Dermis microvascular lymphatic vessel endothelial cell (primary cell): ENCODE measurements around the gene VPS18. TPM values are rescaled to one million over a fixed set of nuclear protein-coding genes. Genes with fewer than 3 reads are reported as not detected.
A peak's percentile ranks its signal among the peaks of the same experiment; 100 is the strongest.

Experiments used
- DNase-seq, 2 donors: peaks; one replicate each; pipeline versions ENCODE4 v3.0.0 to v3.0.0-alpha.2; 2010; ENCODE audit warnings: low read depth in 2 of 2
- total RNA-seq: library from RNA; depleted of rRNA; stranded (reverse); fragments of >200 nt; gene quantifications from 2 replicates; pipeline ENCODE4 v1.2.1, GENCODE V29; 2014

The VPS18 gene
- total RNA-seq, 1 donor from 2014 or later, result 33.9 TPM

DNA sequence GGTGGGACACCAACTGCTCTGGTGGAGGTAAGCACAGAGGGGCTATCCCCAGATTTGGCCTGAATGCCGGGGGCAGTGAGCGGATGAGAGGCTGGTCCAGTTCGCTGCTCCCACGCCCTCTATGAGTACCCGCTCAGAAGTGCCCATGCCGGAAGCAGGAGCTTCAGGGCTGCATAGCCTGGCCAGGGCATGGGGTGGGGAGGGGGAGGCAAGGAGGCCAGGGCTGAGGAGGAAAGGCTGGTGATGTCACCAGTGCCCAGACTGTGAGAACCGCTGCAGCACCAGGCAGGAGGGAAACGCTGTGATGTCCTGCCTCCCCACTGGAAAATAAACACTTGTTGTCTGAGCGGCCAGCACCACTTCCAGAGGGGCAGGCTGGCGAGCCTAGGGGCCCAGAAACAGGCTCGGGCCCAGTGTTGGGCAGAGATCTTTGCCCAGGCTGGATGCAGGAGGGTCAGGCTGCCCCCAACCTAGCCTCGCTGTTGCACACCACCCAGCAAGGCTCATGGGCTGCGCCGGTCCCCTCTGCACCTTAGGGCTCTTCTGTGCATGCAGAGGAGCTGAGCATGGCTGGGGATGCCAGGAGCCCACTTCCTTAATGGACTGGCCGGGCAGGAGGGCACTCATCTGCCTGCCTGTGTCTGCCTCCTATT is 24.0 kb downstream of the VPS18 start:
- DNase-seq, result peak in 1 of 2 donors; percentile 85

DNA sequence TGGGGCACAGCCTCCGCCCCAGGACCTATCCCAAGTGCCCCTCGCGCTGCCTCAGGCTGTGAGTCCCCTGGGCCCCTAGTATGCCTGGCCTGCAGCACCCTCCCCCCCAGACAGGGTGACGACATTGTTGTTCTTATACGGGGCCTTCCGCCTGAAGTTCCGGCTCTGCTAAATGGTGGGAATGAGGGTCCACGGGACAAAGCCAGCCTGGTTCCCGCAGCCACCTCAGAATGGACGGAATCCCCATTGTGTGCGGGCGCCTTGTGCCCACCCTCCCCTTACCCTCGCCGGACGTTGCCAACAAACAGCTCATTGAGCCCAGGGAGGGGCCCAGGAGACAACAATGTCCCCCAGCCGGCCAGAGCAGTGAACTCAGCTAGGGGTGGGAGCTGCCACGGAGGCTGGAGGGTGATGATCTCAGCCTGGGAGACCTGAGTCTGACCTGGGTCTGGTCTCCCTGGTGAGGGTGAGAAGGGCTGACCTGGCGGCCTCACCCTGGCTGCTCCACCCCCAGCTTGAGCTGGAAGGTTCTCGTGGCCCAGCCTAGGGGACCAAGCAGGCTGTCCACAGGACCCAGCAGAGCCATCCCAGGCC is 24.6 kb downstream of the VPS18 start:
- DNase-seq, result peak in 1 of 2 donors; percentile 89

DNA sequence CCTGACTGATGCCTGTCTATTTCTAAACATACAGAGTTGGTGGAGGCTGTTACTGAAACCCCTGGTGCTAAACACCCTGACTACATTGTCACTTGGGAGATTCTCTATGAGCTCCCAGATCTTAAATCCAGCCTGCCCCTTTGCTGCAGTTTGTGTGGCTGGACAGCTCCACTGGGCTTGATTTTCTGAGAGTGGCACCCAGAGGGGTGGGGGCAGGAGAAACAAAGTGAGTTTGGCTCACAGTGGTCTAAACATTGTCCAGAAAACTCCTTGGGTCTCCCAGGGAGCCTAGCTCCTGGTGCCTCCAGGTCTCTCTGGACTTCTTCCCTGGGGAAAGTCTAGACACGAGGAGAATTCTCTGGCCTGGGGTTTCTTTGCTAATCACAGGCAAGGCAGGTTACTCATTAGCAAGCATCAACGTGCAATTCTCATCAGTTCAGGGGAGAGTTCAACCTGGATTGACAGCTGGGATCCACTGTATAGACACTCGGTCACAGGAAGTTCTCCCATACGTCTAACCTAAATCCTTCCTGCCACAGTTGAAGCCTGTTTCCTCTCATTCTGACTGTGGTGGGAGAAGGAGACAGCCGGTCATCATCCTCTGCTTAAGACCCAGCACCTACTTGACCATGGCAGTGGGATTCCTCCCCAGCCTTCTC is 27.8 kb downstream of the VPS18 start:
- DNase-seq, result no peak

DNA sequence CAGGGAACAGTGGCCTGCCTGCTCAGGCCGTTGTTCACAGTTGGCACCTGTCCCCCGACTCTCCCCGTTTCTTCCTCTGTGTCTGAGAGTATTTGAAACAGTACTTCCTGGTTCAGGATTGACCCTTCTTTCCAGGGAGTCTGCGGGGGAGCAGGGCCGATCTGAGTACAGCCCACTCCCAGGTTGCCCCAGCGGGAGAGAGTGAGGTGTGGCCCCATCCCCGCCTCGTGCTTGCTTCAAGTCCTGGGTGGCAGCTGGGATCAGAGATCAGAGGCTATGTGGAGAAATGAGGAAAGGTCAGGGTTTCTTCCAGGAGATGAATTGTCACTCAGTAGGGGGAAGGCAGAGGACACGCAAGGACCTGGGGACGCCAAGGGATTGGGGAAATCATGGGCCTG is 28.4 kb downstream of the VPS18 start:
- DNase-seq, result no peak

DNA sequence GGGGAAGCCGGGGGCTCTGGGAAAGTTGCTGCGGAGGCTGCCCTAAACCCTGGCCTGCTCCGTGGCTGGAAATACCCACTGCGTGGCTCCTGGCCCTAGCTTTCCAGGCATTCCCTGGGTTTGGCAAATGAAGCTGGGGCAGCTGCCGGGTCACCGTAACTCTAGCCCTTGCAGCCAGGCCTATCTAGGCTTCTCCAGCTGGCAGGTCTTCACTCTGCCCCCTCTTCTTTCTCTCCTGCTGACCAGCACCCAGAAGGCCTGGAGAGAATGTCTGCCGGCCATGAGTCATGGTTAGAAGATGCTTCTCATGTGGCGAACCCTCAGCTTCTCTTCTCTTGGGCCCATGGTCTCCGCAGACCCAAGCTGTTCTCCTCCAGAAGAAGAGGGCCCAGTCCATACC is 29.3 kb downstream of the VPS18 start:
- DNase-seq, result no peak

DNA sequence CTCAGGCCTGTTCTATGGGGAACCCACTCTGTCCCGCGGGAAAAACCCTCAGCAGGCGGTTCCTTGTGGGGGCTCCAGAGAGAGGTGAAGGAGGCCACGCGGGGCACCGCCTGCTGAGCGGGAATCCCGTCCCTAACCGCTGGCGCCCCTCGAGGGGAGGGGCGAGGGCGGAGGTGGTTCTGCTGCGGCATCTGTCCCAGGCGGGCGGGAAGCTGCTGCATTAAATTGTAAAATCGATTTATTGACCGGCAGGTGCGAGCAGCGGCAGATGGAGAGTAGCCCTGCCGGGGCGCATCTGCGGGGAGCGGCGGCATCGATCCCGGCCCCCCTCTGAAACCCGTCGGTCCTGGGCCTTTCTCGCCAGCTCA is 31.2 kb downstream of the VPS18 start:
- DNase-seq, result no peak

DNA sequence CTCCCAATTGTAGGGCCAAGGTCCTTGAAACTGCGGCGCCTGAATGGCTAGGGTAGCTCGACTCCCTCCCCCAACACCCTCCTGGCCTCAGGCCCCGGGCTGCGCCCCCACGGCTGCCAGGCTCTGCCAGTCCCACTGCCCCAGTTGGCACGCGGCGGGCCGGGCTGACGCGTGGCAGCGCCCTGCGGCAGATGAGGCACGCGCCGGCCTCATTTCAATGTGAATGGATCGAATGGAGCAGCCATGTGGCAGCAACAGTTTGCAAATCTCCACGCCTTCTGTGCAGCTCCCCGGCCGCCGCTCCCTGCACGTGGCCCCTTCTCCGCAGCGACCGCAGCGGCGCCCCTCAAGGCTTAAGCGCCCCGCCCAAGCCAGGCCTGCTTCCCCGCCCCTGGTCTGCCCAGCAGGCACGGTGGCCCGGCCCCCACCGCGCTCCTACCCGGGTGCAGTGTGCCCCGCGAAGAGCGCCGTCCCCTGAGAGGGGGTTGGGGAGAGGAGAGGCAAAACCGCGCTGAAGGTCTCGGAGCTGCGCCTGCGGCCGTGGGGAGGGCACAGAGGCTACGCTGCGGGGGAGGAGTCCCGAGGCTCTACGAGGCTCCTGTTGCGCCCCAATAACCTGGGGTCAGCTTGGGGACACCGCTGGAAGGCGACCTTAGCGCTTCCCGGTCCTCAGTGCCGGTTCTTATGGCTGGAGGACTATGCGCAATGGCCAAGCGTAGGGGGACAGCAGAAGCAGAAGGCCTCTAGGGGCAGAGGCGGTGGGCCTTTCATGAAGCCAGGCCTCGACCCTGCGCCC is 31.8 kb downstream of the VPS18 start:
- no peak for DNase-seq

DNA sequence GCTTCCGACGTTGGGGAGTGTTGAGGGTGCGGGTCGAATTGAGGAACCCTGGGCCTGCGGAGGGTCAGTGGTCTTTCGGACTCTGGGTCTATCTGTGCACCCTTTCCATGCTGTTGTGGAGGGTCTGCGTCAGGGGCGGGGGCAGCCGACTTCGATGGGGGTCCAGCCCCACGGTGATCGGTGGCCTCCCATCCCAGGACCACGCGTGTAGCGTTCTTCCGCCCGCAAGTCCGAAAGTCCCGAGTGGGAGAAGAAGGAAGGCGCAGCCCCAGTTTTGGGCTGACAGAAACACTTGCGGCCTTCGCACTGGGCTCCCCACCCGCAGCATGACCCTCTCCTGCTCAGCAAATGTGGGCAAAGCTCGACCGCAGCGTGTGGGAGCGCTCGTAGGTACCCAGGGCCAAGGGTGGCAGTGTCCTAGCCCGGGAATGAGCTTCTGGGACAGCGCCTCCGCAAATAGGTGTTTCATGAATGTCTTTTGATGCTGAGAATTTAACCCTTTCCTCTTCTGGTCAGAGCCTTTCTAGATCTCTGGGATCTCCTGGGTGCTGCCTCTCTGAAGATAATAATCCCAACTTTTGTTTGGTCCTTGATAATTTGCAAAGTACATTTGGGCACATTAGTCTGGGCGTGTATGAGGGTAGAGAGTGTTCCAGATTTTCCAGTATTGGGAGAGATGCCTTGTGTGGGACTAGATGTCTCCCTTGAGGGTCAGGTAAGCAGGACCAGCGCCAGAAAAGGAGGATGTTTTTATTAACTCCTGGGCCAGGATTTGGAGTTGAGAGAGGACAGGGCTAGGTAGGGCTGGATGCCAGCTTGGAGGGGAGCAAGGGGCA is 32.6 kb downstream of the VPS18 start:
- DNase-seq, result no peak

DNA sequence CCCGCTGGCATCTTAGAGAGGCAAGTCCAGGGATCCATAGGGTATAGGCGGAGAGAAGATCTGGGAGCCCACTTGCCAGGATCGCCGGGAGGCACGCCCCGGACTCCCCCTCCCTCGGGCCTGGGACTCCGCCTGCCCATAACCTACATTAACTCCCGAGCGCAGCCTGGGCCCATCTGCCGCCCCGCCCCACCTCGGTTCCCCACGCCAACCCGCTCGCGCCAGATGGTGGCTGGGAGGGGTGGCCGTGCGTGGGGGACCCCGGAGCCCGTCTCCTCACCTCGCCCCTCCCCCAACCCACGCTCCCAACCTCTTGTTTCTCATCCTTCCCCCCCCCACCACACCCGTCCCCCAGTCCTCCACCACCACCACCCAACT is 33.2 kb downstream of the VPS18 start:
- no peak for DNase-seq

DNA sequence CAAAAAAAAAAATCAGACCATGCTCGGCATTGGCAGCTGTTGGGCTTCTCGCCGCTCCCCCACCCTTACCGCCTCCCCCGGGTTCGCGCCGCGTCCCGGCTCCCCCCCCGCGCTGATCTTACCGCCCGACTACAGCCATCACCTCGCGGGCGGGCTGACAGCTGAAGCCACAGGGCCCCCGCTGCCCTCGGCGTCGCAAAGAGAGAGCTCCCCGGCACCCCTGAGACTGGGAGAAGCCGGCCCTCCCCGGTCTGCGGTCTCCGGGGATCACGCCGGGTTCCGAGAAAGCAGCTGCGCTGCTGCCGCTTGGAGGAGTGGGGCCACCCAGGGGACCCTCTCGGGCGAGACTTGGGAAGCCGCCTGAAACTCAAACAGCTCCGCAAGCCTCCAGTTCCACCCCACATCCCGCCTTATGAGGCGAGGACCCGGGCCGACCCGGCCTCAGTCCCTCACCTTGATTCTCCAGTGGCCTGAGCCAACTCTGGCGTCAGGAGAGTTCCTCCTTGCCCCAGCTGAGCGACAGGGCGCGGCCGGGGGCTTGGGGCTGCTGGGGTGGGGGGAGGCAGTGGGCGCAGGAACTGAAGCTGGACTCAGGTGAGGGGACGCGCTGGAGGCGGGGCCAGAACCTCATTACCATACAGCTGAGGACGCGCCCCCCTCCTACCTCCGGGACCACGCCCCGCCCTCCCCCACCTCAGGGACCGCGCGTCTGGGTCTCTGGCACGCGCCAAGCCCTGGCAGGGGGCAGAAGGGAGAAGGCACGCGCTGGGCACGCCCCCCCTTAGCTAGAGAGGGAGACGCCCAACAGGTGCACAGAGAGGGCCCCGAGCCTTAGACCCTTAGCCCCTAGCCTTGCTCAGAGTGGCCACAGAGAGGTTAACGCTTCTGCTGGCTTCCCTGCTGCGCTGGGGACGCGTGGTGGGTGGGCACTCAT is 33.9 kb downstream of the VPS18 start:
- no peak for DNase-seq

DNA sequence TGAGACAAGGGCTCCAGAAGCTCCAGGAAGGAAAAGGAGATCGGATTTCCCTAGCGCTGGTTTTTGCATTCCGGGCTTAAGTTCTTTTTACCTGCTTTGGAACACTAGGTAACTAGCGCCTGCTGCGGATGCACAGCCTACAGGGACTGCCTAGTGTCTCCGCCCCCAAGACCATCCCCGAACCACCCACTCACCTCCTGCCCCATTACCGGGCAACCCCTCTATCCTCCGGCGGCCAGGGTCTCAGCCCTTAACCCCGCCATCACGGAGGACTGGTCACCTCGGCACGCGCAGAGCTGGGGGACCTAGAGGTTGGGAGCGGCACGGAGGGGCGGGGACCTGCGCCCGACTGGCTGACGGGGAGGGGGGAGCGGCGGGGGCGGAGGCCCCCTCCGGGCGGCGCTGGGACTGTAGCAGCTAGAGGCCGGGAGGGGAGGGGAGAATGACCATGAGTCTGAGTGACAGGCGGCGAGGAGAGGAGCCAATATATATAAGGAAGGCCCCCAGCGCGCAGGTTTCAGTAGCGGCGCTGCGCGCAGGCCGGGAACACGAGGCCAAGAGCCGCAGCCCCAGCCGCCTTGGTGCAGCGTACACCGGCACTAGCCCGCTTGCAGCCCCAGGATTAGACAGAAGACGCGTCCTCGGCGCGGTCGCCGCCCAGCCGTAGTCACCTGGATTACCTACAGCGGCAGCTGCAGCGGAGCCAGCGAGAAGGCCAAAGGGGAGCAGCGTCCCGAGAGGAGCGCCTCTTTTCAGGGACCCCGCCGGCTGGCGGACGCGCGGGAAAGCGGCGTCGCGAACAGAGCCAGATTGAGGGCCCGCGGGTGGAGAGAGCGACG is 34.8 kb downstream of the VPS18 start, which contains the start of gene DLL4:
Gene DLL4 (plus strand): TSS at position 520 of the 839 bp plus-strand sequence. CDS start 329 bp downstream, outside the sequence.
- DNase-seq, result peak; percentile 92 to 97

DNA sequence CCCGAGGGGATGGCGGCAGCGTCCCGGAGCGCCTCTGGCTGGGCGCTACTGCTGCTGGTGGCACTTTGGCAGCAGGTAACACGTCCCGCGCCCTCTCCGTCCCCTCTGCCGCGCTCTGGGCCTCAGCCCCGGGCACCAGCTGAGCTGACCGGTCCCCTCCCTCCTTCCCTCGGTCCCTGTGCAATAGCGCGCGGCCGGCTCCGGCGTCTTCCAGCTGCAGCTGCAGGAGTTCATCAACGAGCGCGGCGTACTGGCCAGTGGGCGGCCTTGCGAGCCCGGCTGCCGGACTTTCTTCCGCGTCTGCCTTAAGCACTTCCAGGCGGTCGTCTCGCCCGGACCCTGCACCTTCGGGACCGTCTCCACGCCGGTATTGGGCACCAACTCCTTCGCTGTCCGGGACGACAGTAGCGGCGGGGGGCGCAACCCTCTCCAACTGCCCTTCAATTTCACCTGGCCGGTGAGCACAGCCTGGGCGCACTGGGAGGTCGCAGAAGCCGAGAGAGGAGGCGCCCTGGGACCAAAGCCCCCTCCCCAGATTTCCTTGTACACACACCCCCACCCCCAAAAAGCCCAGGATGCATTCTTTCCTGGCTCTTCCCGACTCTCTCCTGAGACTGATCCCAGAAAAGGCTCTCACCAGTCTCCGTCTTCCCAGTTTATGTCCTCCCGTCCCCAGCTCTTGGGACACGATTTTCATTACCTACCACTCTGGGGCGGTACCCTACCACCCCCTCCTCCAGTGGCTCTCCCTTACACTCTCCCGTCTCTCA is 35.6 kb downstream of the VPS18 start:
- peak in 1 of 2 donors; percentile 70 for DNase-seq

DNA sequence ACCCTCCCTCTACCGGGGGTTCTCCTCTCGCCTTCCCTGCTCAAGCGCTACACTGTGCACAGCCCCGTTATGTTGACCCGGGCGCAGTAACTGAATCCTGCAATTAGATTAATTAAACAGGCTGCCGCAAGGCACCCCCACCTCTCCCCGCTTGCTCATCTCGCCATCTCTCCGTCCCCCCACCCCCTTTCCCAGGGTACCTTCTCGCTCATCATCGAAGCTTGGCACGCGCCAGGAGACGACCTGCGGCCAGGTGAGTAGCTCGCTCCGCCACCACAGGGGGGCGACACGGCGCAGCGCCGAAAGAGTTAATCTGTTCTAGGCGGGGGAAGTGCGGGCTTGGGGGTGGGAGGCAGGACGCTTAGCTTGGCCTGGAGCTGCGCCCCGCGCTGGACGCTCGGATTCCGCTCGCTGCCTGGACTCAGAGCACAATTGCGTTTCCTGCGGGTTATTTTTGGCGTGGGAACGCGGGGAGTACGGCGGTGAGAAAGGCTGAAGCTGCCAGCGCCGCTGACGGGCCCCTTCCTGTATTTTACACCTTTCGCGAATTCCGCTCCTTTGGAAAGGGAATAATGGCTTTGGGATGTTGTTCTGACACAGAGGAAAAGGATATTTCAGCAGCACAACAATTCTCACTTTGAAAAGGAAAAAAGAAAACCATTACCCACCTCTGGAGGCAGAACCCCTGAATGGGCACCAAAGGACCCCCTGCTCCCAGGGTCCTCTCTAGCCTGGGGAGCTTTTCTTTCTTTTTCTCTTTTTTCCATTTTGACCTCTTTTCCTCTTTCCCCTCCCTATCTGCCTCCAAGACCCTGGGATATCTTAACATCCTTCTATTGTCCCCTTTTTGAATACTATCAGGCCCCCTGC is 36.4 kb downstream of the VPS18 start:
- peak; percentile 98 to 99 for DNase-seq

DNA sequence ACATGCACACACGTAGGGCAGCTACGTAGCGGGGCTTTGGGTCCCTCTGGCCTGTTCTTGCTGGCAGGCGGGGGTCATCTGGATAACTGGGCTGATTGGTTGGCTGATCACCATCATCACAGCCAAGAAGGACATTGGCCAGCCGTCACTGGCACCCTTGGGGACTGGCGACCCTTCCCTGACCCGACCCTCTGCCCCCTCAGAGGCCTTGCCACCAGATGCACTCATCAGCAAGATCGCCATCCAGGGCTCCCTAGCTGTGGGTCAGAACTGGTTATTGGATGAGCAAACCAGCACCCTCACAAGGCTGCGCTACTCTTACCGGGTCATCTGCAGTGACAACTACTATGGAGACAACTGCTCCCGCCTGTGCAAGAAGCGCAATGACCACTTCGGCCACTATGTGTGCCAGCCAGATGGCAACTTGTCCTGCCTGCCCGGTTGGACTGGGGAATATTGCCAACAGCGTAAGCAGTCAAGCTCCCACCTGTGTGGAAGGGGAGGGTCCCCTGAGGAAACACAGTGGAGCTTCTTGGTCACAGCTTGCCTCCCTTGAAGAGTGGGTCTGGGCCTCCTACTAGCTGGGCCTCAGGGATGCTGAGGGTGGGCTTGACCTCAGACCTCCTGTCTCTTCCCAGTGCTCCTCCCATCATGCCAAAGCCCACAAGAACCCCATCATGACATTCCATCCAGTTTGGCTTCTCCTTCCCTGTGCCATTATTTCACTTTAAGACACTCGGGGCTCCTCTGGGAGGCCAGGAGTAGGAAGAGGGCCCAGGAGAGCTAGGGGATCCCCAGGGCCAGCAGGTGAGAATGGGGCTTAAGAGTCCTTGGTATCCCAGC is 37.3 kb downstream of the VPS18 start:
- DNase-seq, result peak in 1 of 2 donors; percentile 37

DNA sequence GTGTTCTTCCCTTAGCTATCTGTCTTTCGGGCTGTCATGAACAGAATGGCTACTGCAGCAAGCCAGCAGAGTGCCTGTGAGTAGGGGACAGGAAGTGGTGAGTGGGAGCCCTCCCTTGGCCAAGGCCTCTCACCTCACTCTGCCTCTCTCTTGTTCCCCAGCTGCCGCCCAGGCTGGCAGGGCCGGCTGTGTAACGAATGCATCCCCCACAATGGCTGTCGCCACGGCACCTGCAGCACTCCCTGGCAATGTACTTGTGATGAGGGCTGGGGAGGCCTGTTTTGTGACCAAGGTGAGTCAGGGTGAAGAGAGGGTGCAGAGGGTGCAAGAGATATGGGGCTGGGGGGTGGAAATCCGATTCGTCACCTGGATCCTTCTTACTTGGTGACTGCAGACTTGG is 37.9 kb downstream of the VPS18 start:
- no peak for DNase-seq
